ENCODE results near the gene TMPRSS6. TPM values are rescaled to one million over a fixed set of nuclear protein-coding genes. Genes with fewer than 3 reads are reported as not detected.

TMPRSS6 gene
- total and polyA plus RNA-seq, 2 of the 13 experiments (the other 11 are each of a cell fraction or from before 2014, with no cell fraction given): 4.2 to 4.8 TPM

DNA sequence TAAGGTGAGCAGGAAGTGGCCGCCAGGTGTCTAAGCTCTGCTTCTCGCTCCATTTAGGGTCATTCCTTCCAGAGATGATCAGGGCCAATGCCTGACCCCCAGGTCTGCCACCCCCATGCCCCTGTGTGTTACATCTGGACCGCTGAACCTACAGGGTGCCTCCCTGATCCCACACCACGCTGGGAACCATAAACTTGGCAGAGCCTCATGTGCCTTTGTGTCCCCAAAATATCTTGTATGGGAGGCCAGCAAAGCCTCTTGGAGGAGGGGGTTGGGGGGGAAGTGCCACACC lies 94.0 kb downstream of the TMPRSS6 start (continued):
- TF ChIP-seq ZNF800 (CRISPR knock-in tag; IDR thresholded peaks at IDR 0.05) (no peak), RBM22 (optimal IDR thresholded peaks at IDR 0.05; ENCODE audit: low read length) (peak; percentile 88)
- TF ChIP-seq, protein P1, sequence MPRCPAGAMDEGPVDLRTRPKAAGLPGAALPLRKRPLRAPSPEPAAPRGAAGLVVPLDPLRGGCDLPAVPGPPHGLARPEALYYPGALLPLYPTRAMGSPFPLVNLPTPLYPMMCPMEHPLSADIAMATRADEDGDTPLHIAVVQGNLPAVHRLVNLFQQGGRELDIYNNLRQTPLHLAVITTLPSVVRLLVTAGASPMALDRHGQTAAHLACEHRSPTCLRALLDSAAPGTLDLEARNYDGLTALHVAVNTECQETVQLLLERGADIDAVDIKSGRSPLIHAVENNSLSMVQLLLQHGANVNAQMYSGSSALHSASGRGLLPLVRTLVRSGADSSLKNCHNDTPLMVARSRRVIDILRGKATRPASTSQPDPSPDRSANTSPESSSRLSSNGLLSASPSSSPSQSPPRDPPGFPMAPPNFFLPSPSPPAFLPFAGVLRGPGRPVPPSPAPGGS (CRISPR knock-in tag; IDR thresholded peaks at IDR 0.05): peak; percentile 48; the same call in 1 of the 2 replicates

Other genes with a start within 250 kb of the TMPRSS6 start
- gene NCF4, start 248.7 kb downstream of the TMPRSS6 start, total RNA-seq (2016; rRNA removed; fragmentation: Illumina TruSeq; extraction: Trizol): not detected in 2 replicates
- not detected in 2 replicates for gene NCF4, start 248.7 kb downstream of the TMPRSS6 start, polyA plus RNA-seq (2011; rRNA removed)
- not detected in 2 replicates for gene CSF2RB, start 196.1 kb downstream of the TMPRSS6 start, total RNA-seq (2016; rRNA removed; fragmentation: Illumina TruSeq; extraction: Trizol)
- not detected in 2 replicates for gene CSF2RB, start 196.1 kb downstream of the TMPRSS6 start, polyA plus RNA-seq (2011; rRNA removed)
- 44.1 and 44.6 TPM in 2 replicates for gene TST, start 90.3 kb downstream of the TMPRSS6 start, total RNA-seq (2016; rRNA removed; fragmentation: Illumina TruSeq; extraction: Trizol)
- 63.6 and 86.4 TPM in 2 replicates for gene TST, start 90.3 kb downstream of the TMPRSS6 start, polyA plus RNA-seq (2011; rRNA removed)
- 94.8 and 133 TPM in 2 replicates for gene MPST, start 90.0 kb downstream of the TMPRSS6 start, total RNA-seq (2016; rRNA removed; fragmentation: Illumina TruSeq; extraction: Trizol)
- 141 and 191 TPM in 2 replicates for gene MPST, start 90.0 kb downstream of the TMPRSS6 start, polyA plus RNA-seq (2011; rRNA removed)
- gene KCTD17, start 58.0 kb downstream of the TMPRSS6 start, total RNA-seq (2016; rRNA removed; fragmentation: Illumina TruSeq; extraction: Trizol): 4.5 and 5.3 TPM in 2 replicates
- 11.7 and 17.4 TPM in 2 replicates for gene KCTD17, start 58.0 kb downstream of the TMPRSS6 start, polyA plus RNA-seq (2011; rRNA removed)
- not detected in 2 replicates for gene IL2RB, start 40.2 kb upstream of the TMPRSS6 start, total RNA-seq (2016; rRNA removed; fragmentation: Illumina TruSeq; extraction: Trizol)
- 0.05 TPM in 1 of 2 replicates, not detected in the other for gene IL2RB, start 40.2 kb upstream of the TMPRSS6 start, polyA plus RNA-seq (2011; rRNA removed)
- gene C1QTNF6, start 78.5 kb upstream of the TMPRSS6 start, total RNA-seq (2016; rRNA removed; fragmentation: Illumina TruSeq; extraction: Trizol): 1.5 and 2.7 TPM in 2 replicates
- 6.9 and 10.7 TPM in 2 replicates for gene C1QTNF6, start 78.5 kb upstream of the TMPRSS6 start, polyA plus RNA-seq (2011; rRNA removed)
- gene SSTR3, start 102.8 kb upstream of the TMPRSS6 start, total RNA-seq (2016; rRNA removed; fragmentation: Illumina TruSeq; extraction: Trizol): 0.39 and 0.64 TPM in 2 replicates
- 0.08 and 0.09 TPM in 2 replicates for gene SSTR3, start 102.8 kb upstream of the TMPRSS6 start, polyA plus RNA-seq (2011; rRNA removed)
- gene RAC2, start 134.6 kb upstream of the TMPRSS6 start, total RNA-seq (2016; rRNA removed; fragmentation: Illumina TruSeq; extraction: Trizol): not detected in 2 replicates
- gene RAC2, start 134.6 kb upstream of the TMPRSS6 start, polyA plus RNA-seq (2011; rRNA removed): 0.73 and 0.86 TPM in 2 replicates
- gene CYTH4, start 172.8 kb upstream of the TMPRSS6 start, total RNA-seq (2016; rRNA removed; fragmentation: Illumina TruSeq; extraction: Trizol): not detected in 2 replicates
- not detected in 2 replicates for gene CYTH4, start 172.8 kb upstream of the TMPRSS6 start, polyA plus RNA-seq (2011; rRNA removed)